HepG2 (cell line): ENCODE data around the gene PERCC1.

ENCODE experiments used
- REPIN1 ChIP-seq: sonication (generic); formaldehyde crosslinking; IDR thresholded peaks from 2 replicates; pipeline ENCODE4 v1.8.0; 2022; ENCODE audit warnings: missing genetic modification reagents, low read depth, mild to moderate bottlenecking, borderline replicate concordance
- ZBTB21 ChIP-seq: sonication (generic); formaldehyde crosslinking; IDR thresholded peaks from 2 replicates; pipeline ENCODE4 v1.4.0; 2020; ENCODE audit warnings: missing genetic modification reagents
- ZNF276 ChIP-seq: sonication (generic); formaldehyde crosslinking; IDR thresholded peaks from 2 replicates; pipeline ENCODE4 v1.4.0; 2020; ENCODE audit warnings: mild to moderate bottlenecking, low read depth, missing genetic modification reagents
- TF ChIP-seq, protein P1 (sequence below): sonication (generic); formaldehyde crosslinking; IDR thresholded peaks from 2 replicates; pipeline ENCODE4 v1.4.0; 2020; ENCODE audit warnings: missing genetic modification reagents

GRCh38 chr16:1475552-1476114 lies 44.8 kb downstream of the PERCC1 start:
- no peak for TF ChIP-seq REPIN1
- no peak for TF ChIP-seq ZNF276 (CRISPR knock-in tag)
- TF ChIP-seq, protein P1, sequence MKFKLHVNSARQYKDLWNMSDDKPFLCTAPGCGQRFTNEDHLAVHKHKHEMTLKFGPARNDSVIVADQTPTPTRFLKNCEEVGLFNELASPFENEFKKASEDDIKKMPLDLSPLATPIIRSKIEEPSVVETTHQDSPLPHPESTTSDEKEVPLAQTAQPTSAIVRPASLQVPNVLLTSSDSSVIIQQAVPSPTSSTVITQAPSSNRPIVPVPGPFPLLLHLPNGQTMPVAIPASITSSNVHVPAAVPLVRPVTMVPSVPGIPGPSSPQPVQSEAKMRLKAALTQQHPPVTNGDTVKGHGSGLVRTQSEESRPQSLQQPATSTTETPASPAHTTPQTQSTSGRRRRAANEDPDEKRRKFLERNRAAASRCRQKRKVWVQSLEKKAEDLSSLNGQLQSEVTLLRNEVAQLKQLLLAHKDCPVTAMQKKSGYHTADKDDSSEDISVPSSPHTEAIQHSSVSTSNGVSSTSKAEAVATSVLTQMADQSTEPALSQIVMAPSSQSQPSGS (CRISPR knock-in tag) = no peak
- TF ChIP-seq ZBTB21 (CRISPR knock-in tag) = no peak
